ENCODE measurements around the gene SLC2A4RG.

The SLC2A4RG gene

DNA sequence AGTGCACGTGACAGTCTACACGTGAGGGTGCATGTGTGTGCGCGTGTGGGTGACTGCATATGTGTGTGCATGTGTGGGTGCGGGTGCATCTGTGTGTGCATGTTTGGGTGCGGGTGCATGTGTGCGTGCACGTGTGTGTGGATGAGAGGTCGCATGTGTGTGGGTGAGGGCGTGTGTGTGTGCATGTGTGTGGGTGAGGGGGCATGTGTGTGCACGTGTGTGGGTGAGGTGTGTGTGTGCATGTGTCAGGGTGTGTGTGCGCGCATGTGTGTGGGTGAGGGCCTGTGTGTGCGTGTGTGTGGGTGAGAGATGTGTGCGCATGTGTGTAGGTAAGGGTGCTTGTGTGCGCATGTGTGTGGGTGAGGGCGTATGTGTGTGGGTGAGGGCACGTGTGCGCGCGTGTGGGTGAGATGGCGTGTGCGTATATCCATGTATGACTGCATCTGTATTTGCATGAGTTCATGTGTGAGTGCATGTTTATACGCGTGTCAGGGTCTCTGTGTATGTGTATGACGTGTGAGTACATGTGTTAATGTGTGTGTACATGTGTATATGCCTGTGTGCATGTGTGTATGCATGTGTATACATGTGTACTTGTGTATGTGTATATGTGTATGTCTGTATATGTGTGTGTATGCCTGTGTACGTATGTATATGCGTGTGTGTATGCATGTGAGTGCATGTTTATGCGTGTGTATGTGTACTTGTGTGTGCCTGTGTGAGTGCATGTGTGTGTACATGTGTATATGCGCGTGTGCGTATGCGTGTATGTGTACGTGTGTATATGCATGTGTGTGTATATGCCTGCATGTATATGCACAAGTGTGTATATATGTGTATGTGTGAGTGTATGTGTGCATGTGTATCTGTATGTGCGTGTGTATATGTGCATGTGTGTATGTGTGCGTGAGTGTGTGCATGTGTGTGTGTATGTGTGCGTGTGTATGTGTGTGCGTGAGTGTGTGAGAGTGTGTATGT lies 7.2 kb upstream of the SLC2A4RG start:
- Histone ChIP-seq H3K9me3 (ENCODE audit: low read length) (no peaks in the 10 kb centered on the region), H3K4me3 (ENCODE audit: low read depth in 1 of 2, low read length in 2 of 2) (no peak overlapping the region), H3K4me1 (ENCODE audit: insufficient read depth, low read length) (no peaks in the 10 kb centered on the region), H3K9ac (ENCODE audit: low read length) (no peak overlapping the region), H3K27me3 (ENCODE audit: control insufficient read depth in 1 of 2, insufficient read depth in 2 of 2, low read length in 2 of 2) (no peaks in the 10 kb centered on the region), H3K36me3 (ENCODE audit: insufficient read depth, low read length) (peaks cover 27% of the 10 kb centered on the region), H3K27ac (ENCODE audit: low read depth, low read length) (no peak overlapping the region)

DNA sequence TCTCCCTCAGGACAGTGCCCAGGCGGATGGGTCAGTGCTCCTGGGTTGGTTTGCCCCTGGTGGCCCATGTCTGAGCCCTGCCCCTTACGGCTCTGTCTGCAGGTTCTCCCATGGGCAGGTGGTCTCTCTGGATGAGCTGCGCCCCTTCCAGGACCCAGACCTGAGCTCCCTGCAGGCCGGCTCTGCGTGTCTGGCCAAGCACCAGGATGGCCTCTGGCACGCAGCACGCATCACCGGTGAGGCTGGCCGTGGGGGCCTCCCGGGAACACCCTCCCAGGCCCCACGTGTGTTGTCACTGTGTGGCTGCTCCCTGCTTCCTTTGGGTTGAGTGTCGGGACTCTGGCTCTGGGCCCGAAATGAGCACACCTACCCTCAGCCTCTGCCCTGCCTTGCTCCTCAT lies 6.5 kb upstream of the SLC2A4RG start:
- Histone ChIP-seq H3K4me1 (ENCODE audit: insufficient read depth, low read length) (peaks cover under 1% of the 10 kb centered on the region), H3K27ac (ENCODE audit: low read depth, low read length) (no peak overlapping the region), H3K27me3 (ENCODE audit: control insufficient read depth in 1 of 2, insufficient read depth in 2 of 2, low read length in 2 of 2) (no peaks in the 10 kb centered on the region), H3K4me3 (ENCODE audit: low read depth in 1 of 2, low read length in 2 of 2) (no peak overlapping the region), H3K36me3 (ENCODE audit: insufficient read depth, low read length) (peaks cover 27% of the 10 kb centered on the region), H3K9ac (ENCODE audit: low read length) (no peak overlapping the region), H3K9me3 (ENCODE audit: low read length) (no peaks in the 10 kb centered on the region)

DNA sequence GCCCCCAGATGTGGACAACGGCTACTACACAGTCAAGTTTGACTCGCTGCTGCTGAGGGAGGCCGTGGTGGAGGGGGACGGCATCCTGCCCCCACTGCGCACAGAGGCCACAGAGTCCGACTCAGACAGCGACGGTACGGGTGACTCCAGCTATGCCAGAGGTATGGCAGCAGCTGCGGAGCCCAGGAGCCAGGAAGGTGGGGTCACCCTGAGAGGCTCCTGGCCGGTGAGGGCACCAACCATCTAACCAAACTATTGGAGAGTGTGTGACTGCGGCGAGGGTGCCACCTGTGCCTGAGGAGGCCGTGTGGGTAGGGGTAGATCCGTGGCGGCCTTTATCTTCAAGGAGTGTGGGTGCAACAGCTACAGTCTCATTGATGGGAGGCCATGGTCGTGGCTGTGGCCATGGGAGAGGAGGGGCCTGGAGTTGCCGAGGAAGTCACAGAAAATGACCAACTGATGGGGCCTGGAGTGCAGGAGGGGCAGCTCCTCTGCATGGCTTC lies 5.9 kb upstream of the SLC2A4RG start:
- Histone ChIP-seq H3K27me3 (ENCODE audit: control insufficient read depth in 1 of 2, insufficient read depth in 2 of 2, low read length in 2 of 2) (no peaks in the 10 kb centered on the region), H3K36me3 (ENCODE audit: insufficient read depth, low read length) (peaks cover 27% of the 10 kb centered on the region), H3K9ac (ENCODE audit: low read length) (no peak overlapping the region), H3K27ac (ENCODE audit: low read depth, low read length) (no peak overlapping the region), H3K4me1 (ENCODE audit: insufficient read depth, low read length) (peaks cover 6% of the 10 kb centered on the region), H3K4me3 (ENCODE audit: low read depth in 1 of 2, low read length in 2 of 2) (no peak overlapping the region), H3K9me3 (ENCODE audit: low read length) (no peaks in the 10 kb centered on the region)

DNA sequence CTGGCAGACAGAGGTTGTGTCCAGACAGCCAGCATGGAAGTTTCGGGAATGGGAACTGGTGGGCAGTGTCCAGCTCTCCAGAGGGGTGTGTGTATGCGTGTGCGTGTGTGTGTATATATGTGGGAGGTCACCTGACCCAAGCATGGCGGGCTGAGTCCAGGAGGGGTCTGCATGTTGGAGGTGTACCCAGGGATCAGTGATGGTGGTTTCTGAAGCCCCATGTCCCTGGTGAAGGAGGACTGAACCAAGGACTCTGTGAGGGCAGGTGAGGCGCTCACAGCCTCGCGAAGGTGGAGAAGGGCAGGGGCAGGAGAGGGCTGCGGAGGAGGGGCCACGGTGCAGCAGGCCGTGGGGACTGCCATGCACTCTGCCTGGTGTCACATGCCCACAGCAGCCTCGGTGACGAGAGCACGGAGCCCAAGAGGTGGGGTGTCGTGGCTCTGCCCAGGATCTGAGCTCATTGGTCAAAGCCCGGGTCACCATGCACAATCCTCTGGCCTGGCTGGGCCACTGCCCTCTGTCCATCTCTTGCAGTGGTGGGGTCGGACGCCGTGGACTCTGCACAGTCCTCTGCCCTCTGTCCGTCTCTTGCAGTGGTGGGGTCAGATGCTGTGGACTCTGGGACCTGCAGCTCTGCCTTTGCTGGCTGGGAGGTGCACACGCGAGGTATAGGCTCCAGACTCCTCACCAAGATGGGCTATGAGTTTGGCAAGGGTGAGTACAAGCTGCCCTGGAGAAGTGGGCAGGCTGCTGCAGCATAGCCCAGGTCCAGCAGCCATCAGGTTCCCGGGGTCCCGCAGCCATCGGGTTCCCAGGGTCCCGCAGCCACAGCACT lies 5.2 kb upstream of the SLC2A4RG start:
- peaks cover 27% of the 10 kb centered on the region for H3K36me3 ChIP-seq (ENCODE audit: insufficient read depth, low read length)
- no peak overlapping the region for H3K9ac ChIP-seq (ENCODE audit: low read length)
- no peaks in the 10 kb centered on the region for H3K27me3 ChIP-seq (ENCODE audit: control insufficient read depth in 1 of 2, insufficient read depth in 2 of 2, low read length in 2 of 2)
- peaks cover 7% of the 10 kb centered on the region for H3K4me1 ChIP-seq (ENCODE audit: insufficient read depth, low read length)
- H3K27ac ChIP-seq (ENCODE audit: low read depth, low read length): no peak overlapping the region
- no peak overlapping the region for H3K4me3 ChIP-seq (ENCODE audit: low read depth in 1 of 2, low read length in 2 of 2)
- H3K9me3 ChIP-seq (ENCODE audit: low read length): no peaks in the 10 kb centered on the region

DNA sequence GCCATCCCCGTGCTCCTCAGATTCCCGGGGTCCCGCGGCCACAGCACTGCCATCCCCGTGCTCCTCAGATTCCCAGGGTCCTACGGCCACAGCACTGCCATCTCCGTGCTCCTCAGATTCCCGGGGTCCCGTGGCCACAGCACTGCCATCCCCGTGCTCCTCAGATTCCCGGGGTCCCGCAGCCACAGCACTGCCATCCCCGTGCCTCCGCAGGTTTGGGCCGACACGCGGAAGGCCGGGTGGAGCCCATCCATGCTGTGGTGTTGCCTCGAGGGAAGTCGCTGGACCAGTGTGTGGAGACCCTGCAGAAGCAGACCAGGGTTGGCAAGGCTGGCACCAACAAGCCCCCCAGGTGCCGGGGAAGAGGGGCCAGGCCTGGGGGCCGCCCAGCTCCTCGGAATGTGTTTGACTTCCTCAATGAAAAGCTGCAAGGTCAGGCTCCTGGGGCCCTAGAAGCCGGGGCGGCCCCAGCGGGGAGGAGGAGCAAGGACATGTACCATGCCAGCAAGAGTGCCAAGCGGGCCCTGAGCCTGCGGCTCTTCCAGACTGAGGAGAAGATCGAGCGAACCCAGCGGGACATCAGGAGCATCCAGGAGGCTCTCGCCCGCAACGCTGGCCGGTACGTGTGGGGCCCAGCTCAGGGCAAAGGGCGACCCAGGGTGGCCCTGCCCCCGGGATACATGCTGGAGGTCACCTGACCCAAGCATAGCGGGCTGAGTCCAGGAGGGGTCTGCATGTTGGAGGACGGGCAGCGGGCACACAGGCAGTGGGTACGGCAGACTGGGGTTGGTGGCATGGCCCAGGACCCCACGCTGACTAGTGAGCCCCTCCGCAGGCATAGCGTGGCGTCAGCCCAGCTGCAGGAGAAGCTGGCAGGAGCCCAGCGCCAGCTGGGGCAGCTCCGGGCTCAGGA lies 4.4 kb upstream of the SLC2A4RG start:
- H3K9me3 ChIP-seq (ENCODE audit: low read length): no peaks in the 10 kb centered on the region
- H3K27me3 ChIP-seq (ENCODE audit: control insufficient read depth in 1 of 2, insufficient read depth in 2 of 2, low read length in 2 of 2): no peaks in the 10 kb centered on the region
- H3K4me1 ChIP-seq (ENCODE audit: insufficient read depth, low read length): peaks cover 7% of the 10 kb centered on the region
- peaks cover 24% of the 10 kb centered on the region for H3K36me3 ChIP-seq (ENCODE audit: insufficient read depth, low read length)
- no peak overlapping the region for H3K9ac ChIP-seq (ENCODE audit: low read length)
- H3K27ac ChIP-seq (ENCODE audit: low read depth, low read length): no peak overlapping the region
- H3K4me3 ChIP-seq (ENCODE audit: low read depth in 1 of 2, low read length in 2 of 2): no peak overlapping the region

DNA sequence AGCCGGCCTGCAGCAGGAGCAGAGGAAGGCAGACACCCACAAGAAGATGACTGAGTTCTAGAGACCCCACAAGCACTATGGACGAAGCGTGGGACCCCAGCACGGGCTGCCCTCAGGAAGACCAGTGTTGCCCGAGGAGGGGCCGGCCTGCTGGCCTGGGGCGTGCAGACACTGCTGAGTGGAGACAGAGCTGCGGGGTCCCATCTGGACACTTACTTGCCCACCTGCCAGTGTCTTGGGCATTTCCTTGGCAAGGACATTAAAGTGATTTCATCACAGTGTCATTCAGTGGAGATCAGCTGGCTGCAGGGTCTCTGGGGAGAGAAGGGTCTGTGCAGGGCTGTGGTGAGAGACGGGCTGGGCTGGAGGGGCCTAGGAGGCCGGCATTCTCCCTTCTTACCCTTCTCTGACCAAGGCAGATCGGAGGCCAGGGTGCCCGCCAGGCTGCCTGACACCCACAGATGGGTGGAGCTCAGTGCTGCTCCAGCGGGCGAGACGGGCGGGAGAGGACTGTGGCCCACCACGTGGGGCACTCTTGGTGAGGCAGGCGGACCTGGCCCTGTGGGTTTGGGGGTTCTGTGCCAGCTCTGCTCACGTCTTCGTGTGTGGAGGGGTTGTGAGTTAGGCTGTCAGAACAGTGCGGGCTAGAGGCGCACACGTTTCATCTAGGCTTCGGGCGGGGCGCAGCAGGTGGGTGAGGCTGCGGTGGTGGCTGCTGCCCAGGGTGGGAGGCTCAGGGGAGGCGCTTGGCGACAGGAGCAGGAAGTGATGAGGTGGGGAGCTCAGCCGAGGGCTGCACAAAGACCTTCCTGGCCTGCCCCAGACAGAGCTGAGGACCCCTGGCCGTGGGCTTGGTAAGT lies 3.5 kb upstream of the SLC2A4RG start, which contains the start of gene LIME1:
Gene LIME1, plus strand, starts transcription at position 806 of the 860 bp plus-strand sequence. CDS start 886 bp downstream, outside the sequence.
- Histone ChIP-seq H3K27ac (ENCODE audit: low read depth, low read length) (no peak within 1 kb of the TSS), H3K9me3 (ENCODE audit: low read length) (no peaks in the 10 kb centered on the region), H3K9ac (ENCODE audit: low read length) (no peak within 1 kb of the TSS), H3K4me1 (ENCODE audit: insufficient read depth, low read length) (peaks cover 10% of the 10 kb centered on the region), H3K27me3 (ENCODE audit: control insufficient read depth in 1 of 2, insufficient read depth in 2 of 2, low read length in 2 of 2) (no peaks in the 10 kb centered on the region), H3K36me3 (ENCODE audit: insufficient read depth, low read length) (peaks cover 22% of the 10 kb centered on the region), H3K4me3 (ENCODE audit: low read depth in 1 of 2, low read length in 2 of 2) (no peak within 1 kb of the TSS)

DNA sequence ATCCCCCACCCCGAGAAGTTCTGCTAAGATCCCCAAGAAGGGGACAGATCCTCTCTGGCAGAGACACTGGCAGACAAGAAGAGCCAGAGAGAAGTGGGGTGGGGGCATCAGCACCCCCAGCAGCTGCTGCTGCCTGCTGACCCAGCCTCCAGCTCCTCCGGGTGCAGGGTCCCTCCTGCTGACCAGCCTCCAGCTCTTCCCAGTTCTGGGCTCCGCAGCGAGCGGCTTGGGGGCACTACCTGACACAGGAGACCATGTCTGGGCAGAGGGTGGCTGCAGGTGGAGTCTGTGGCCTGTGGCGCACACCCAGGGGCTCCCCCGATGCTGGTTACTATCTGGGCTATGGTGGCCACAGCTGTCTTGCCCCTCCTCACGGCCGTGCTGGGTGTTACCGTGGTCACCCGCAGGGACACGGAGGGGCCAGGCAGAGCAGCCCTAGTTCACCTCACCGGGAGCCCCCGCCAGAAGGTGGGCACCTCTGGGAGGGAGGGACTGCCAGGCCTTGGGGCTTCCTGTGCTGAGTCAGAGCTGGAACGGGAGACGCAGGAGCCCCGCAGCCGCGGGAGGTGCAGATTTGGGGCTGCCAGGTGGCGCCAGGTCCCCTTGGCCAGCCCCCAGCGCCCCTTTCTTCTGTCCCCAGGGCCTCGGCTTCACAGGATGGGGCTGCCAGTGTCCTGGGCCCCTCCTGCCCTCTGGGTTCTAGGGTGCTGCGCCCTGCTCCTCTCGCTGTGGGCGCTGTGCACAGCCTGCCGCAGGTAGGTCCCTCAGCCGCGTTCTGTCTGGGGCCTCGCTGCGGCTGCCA lies 2.5 kb upstream of the SLC2A4RG start:
- no peak overlapping the region for H3K9ac ChIP-seq (ENCODE audit: low read length)
- H3K9me3 ChIP-seq (ENCODE audit: low read length): no peaks in the 10 kb centered on the region
- no peak overlapping the region for H3K27ac ChIP-seq (ENCODE audit: low read depth, low read length)
- H3K27me3 ChIP-seq (ENCODE audit: control insufficient read depth in 1 of 2, insufficient read depth in 2 of 2, low read length in 2 of 2): no peaks in the 10 kb centered on the region
- no peak overlapping the region for H3K4me3 ChIP-seq (ENCODE audit: low read depth in 1 of 2, low read length in 2 of 2)
- H3K36me3 ChIP-seq (ENCODE audit: insufficient read depth, low read length): peaks cover 22% of the 10 kb centered on the region
- peaks cover 18% of the 10 kb centered on the region for H3K4me1 ChIP-seq (ENCODE audit: insufficient read depth, low read length)

DNA sequence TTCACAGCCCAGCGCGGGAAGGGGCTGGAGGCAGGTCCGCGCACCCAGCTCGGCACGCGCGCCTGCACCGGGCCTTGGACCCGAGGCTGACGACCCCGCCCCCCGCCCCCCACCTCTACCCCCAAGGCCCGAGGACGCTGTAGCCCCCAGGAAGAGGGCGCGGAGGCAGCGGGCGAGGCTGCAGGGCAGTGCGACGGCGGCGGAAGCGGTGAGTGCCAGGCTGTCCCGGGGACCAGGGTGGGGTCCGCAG lies 2.0 kb upstream of the SLC2A4RG start:
- H3K4me3 ChIP-seq (ENCODE audit: low read depth in 1 of 2, low read length in 2 of 2): no peak overlapping the region
- H3K27me3 ChIP-seq (ENCODE audit: control insufficient read depth in 1 of 2, insufficient read depth in 2 of 2, low read length in 2 of 2): no peaks in the 10 kb centered on the region
- H3K9ac ChIP-seq (ENCODE audit: low read length): no peak overlapping the region
- H3K4me1 ChIP-seq (ENCODE audit: insufficient read depth, low read length): peaks cover 18% of the 10 kb centered on the region
- no peak overlapping the region for H3K27ac ChIP-seq (ENCODE audit: low read depth, low read length)
- H3K9me3 ChIP-seq (ENCODE audit: low read length): no peaks in the 10 kb centered on the region
- peaks cover 22% of the 10 kb centered on the region for H3K36me3 ChIP-seq (ENCODE audit: insufficient read depth, low read length)

DNA sequence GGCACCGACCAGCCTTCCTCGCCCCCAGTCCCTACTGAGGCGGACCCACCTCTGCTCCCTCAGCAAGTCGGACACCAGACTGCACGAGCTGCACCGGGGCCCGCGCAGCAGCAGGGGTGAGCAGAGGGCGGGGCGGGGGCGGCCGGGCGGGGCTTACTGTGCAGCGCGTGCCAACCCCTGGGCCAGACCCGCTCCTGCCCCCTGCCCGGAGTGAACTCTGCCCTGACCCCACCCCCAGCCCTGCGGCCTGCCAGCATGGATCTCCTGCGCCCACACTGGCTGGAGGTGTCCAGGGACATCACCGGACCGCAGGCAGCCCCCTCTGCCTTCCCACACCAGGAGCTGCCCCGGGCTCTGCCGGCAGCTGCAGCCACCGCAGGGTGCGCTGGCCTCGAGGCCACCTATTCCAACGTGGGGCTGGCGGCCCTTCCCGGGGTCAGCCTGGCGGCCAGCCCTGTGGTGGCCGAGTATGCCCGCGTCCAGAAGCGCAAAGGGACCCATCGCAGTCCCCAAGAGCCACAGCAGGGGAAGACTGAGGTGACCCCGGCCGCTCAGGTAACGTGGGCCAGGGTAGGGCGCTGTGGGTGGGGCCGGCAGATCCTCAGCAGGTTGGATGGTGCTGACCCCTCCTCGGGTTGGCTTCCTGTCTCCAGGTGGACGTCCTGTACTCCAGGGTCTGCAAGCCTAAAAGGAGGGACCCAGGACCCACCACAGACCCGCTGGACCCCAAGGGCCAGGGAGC lies 1.5 kb upstream of the SLC2A4RG start:
- peak overlapping the region; percentile 20 to 32 for H3K4me3 ChIP-seq (ENCODE audit: low read depth in 1 of 2, low read length in 2 of 2)

More for the DNA sequence above, 1.5 kb upstream of the SLC2A4RG start:
- Histone ChIP-seq H3K27ac (ENCODE audit: low read depth, low read length) (no peak overlapping the region), H3K9ac (ENCODE audit: low read length) (no peak overlapping the region), H3K36me3 (ENCODE audit: insufficient read depth, low read length) (peaks cover 22% of the 10 kb centered on the region), H3K27me3 (ENCODE audit: control insufficient read depth in 1 of 2, insufficient read depth in 2 of 2, low read length in 2 of 2) (no peaks in the 10 kb centered on the region), H3K9me3 (ENCODE audit: low read length) (no peaks in the 10 kb centered on the region), H3K4me1 (ENCODE audit: insufficient read depth, low read length) (peaks cover 18% of the 10 kb centered on the region)

Measured in muscle layer of colon (tissue), 2 donors.